ENCODE results near the gene SLC36A1.
"Not testable (repeated sequence)": the region's sequence is repeated elsewhere in the genome, so short reads cannot be mapped to it uniquely, and the experiment has no call there.

SLC36A1 gene

GRCh38 chr5:151476016-151476415, 28.6 kb downstream of the SLC36A1 start:
- no peak for DNase-seq (ENCODE audit: low read depth, low spot score)
- no peak overlapping the region for H3K4me3 ChIP-seq (ENCODE audit: low read length)

- no peak for DNase-seq (ENCODE audit: low read depth, low spot score)
- no peak overlapping the region for H3K4me3 ChIP-seq (ENCODE audit: low read length)
Measured at GRCh38 chr5:151477101-151477500, 29.7 kb downstream of the SLC36A1 start.

- DNase-seq (ENCODE audit: low read depth, low spot score) = no peak
- no peak overlapping the region for H3K4me3 ChIP-seq (ENCODE audit: low read length)
Measured at GRCh38 chr5:151480384-151481293, 33.2 kb downstream of the SLC36A1 start.

GRCh38 chr5:151483176-151483575, 35.8 kb downstream of the SLC36A1 start:
- no peak for DNase-seq (ENCODE audit: low read depth, low spot score)
- no peak overlapping the region for H3K4me3 ChIP-seq (ENCODE audit: low read length)

GRCh38 chr5:151483647-151484046, 36.2 kb downstream of the SLC36A1 start:
- H3K4me3 ChIP-seq (ENCODE audit: low read length) = no peak overlapping the region
- no peak for DNase-seq (ENCODE audit: low read depth, low spot score)

- DNase-seq (ENCODE audit: low read depth, low spot score) = no peak
- no peak overlapping the region for H3K4me3 ChIP-seq (ENCODE audit: low read length)
Measured at GRCh38 chr5:151487544-151487943, 40.1 kb downstream of the SLC36A1 start.

GRCh38 chr5:151490627-151491026, 43.2 kb downstream of the SLC36A1 start:
- DNase-seq (ENCODE audit: low read depth, low spot score) = no peak

GRCh38 chr5:151491062-151491461, 43.7 kb downstream of the SLC36A1 start:
- no peak for DNase-seq (ENCODE audit: low read depth, low spot score)
- H3K4me3 ChIP-seq (ENCODE audit: low read length) = no peak overlapping the region

More at GRCh38 chr5:151490627-151491026, 43.2 kb downstream of the SLC36A1 start:
- no peak overlapping the region for H3K4me3 ChIP-seq (ENCODE audit: low read length)

- H3K4me3 ChIP-seq (ENCODE audit: low read length) = no peak overlapping the region
- DNase-seq (ENCODE audit: low read depth, low spot score) = no peak
Measured at GRCh38 chr5:151492729-151493128, 45.3 kb downstream of the SLC36A1 start.

- no peak overlapping the region for H3K4me3 ChIP-seq (ENCODE audit: low read length)
- no peak for DNase-seq (ENCODE audit: low read depth, low spot score)
Measured at GRCh38 chr5:151493665-151494064, 46.3 kb downstream of the SLC36A1 start.

- no peak overlapping the region for H3K4me3 ChIP-seq (ENCODE audit: low read length)
- no peak for DNase-seq (ENCODE audit: low read depth, low spot score)
Measured at GRCh38 chr5:151495320-151495719, 47.9 kb downstream of the SLC36A1 start.

- H3K4me3 ChIP-seq (ENCODE audit: low read length) = no peak overlapping the region
- no peak for DNase-seq (ENCODE audit: low read depth, low spot score)
Measured at GRCh38 chr5:151496041-151496484, 48.7 kb downstream of the SLC36A1 start.

GRCh38 chr5:151497391-151498002, 50.1 kb downstream of the SLC36A1 start:
- no peak overlapping the region for H3K4me3 ChIP-seq (ENCODE audit: low read length)

GRCh38 chr5:151498395-151499155, 51.2 kb downstream of the SLC36A1 start:
- H3K4me3 ChIP-seq (ENCODE audit: low read length) = no peak overlapping the region
- no peak for DNase-seq (ENCODE audit: low read depth, low spot score)

More at GRCh38 chr5:151497391-151498002, 50.1 kb downstream of the SLC36A1 start:
- no peak for DNase-seq (ENCODE audit: low read depth, low spot score)

- DNase-seq (ENCODE audit: low read depth, low spot score) = no peak
Measured at GRCh38 chr5:151499501-151500035, 52.2 kb downstream of the SLC36A1 start.

GRCh38 chr5:151504006-151504405, 56.6 kb downstream of the SLC36A1 start:
- no peak for DNase-seq (ENCODE audit: low read depth, low spot score)
- no peak overlapping the region for H3K4me3 ChIP-seq (ENCODE audit: low read length)

More at GRCh38 chr5:151499501-151500035, 52.2 kb downstream of the SLC36A1 start:
- no peak overlapping the region for H3K4me3 ChIP-seq (ENCODE audit: low read length)

GRCh38 chr5:151508308-151508707, 60.9 kb downstream of the SLC36A1 start:
- H3K4me3 ChIP-seq (ENCODE audit: low read length); DNase-seq (ENCODE audit: low read depth, low spot score): not testable (repeated sequence)

GRCh38 chr5:151509231-151509630, 61.8 kb downstream of the SLC36A1 start:
- DNase-seq (ENCODE audit: low read depth, low spot score) = no peak

GRCh38 chr5:151509836-151510235, 62.4 kb downstream of the SLC36A1 start:
- no peak for DNase-seq (ENCODE audit: low read depth, low spot score)
- no peak overlapping the region for H3K4me3 ChIP-seq (ENCODE audit: low read length)

More at GRCh38 chr5:151509231-151509630, 61.8 kb downstream of the SLC36A1 start:
- no peak overlapping the region for H3K4me3 ChIP-seq (ENCODE audit: low read length)
